Ramos (cell line): ENCODE results near the gene SCGB3A1.

ENCODE experiments used
- in situ Hi-C: fragments of 300-500 bp; cut with MboI; formaldehyde crosslinking; loops from one replicate; pipeline ENCODE4 v1.14.3; 2022; ENCODE audit warnings: low sequenced_read_pairs; ENCODE audit not compliant: unreplicated experiment

The SCGB3A1 gene

GRCh38 chr5:180591311-180591887 lies at the start of gene SCGB3A1:
Gene SCGB3A1 (minus strand): TSS chr5:180591499. CDS start chr5:180591462, 37 bp downstream.
- in situ Hi-C loops: no loop called here

GRCh38 chr5:180640611-180640860 lies 49.2 kb upstream of the SCGB3A1 start:
- in situ Hi-C loops: no loop called here

GRCh38 chr5:180639741-180640610 lies 48.7 kb upstream of the SCGB3A1 start:
- in situ Hi-C loops: no loop called here

GRCh38 chr5:180639287-180639686 lies 48.0 kb upstream of the SCGB3A1 start:
- in situ Hi-C loops: no loop called here

- in situ Hi-C loops: no loop called here
Observed at GRCh38 chr5:180637962-180638680, 46.8 kb upstream of the SCGB3A1 start.

GRCh38 chr5:180636403-180637075 lies 45.2 kb upstream of the SCGB3A1 start:
- in situ Hi-C loops: no loop called here

- in situ Hi-C loops: no loop called here
Observed at GRCh38 chr5:180636016-180636402, 44.7 kb upstream of the SCGB3A1 start.

- in situ Hi-C loops: no loop called here
Observed at GRCh38 chr5:180633283-180634177, 42.2 kb upstream of the SCGB3A1 start.

GRCh38 chr5:180632768-180633167 lies 41.5 kb upstream of the SCGB3A1 start:
- in situ Hi-C loops: no loop called here

- in situ Hi-C loops: no loop called here
Observed at GRCh38 chr5:180631549-180632383, 40.5 kb upstream of the SCGB3A1 start.

GRCh38 chr5:180630426-180630825 lies 39.1 kb upstream of the SCGB3A1 start:
- in situ Hi-C loops: no loop called here

GRCh38 chr5:180629831-180630382 lies 38.6 kb upstream of the SCGB3A1 start:
- in situ Hi-C loops: no loop called here

GRCh38 chr5:180628827-180629750 lies 37.8 kb upstream of the SCGB3A1 start:
- in situ Hi-C loops: no loop called here

- in situ Hi-C loops: no loop called here
Observed at GRCh38 chr5:180628211-180628610, 36.9 kb upstream of the SCGB3A1 start.

GRCh38 chr5:180627386-180628120 lies 36.3 kb upstream of the SCGB3A1 start:
- in situ Hi-C loops: no loop called here

GRCh38 chr5:180626661-180627385 lies 35.5 kb upstream of the SCGB3A1 start:
- in situ Hi-C loops: no loop called here
